HCT116 (cell line): ENCODE measurements around the gene ATP6V0D1. TPM values are rescaled to one million over a fixed set of nuclear protein-coding genes. Genes with fewer than 3 reads are reported as not detected.

ENCODE experiments used
- ATAC-seq: fragments of 200-7000 bp; cut with Tn5 transposase; 2 replicates; pipeline ENCODE4 v1.9.1; 2020; ENCODE audit warnings: mild to moderate bottlenecking, moderate library complexity
- BruUV-seq: library from RNA; stranded (reverse); fragments of 400-500 nt; replicated peaks from 2 replicates; lab custom pipeline; 2021; lab: Mats Ljungman, UMichigan
- CTCF ChIA-PET: fragments of 300-600 bp; sonication (Branson Sonifier 250); formaldehyde crosslinking; loops from one replicate; lab custom pipeline; 2021; ENCODE audit warnings: antibody characterized with exemption; lab: Charles Lee
- POLR2A ChIA-PET: fragments of 300-600, 350-600 bp; sonication (Branson Sonifier 250); formaldehyde crosslinking; loops from one replicate; lab custom pipeline; 2021; ENCODE audit warnings: antibody characterized with exemption; lab: Charles Lee
- RAD21 ChIA-PET, 2 experiments: fragments of 300-600 bp; sonication (Branson Sonifier 250); formaldehyde crosslinking; loops; one replicate each; lab custom pipeline; 2023; ENCODE audit warnings: low total read pairs in 2 of 2; ENCODE audit not compliant: uncharacterized antibody in 2 of 2, unreplicated experiment in 2 of 2, low non-redundant PET in 1 of 2; lab: Charles Lee
- DNase-seq: peaks from one replicate; pipeline ENCODE4 v3.0.0-alpha.2; 2010; ENCODE audit warnings: low read depth, low spot score
- H2AFZ ChIP-seq: fragments of 200-600 bp; shearing (Covaris generic), sonication (generic); 2 replicates; pipeline ENCODE4 v1.6.1; 2017; ENCODE audit warnings: low read depth, mixed run types, mixed read lengths, antibody characterized with exemption, low read length; ENCODE audit not compliant: poor library complexity, severe bottlenecking
- H3K27ac ChIP-seq: 2 replicates; pipeline ENCODE4 v1.5.1; 2012; ENCODE audit warnings: low read depth, low read length
- H3K27me3 ChIP-seq: fragments of 200-600 bp; sonication (generic); 2 replicates; pipeline ENCODE4 v1.6.1; 2016; ENCODE audit warnings: mixed run types, low read length, mixed read lengths; ENCODE audit not compliant: insufficient read depth
- H3K36me3 ChIP-seq, 2 experiments: fragments of 200-500 bp in 1 of 2; fragments of 200-600 bp in 1 of 2; sonication (Bioruptor generic) in 1 of 2; sonication (generic) in 1 of 2; 2 replicates each; pipeline versions ENCODE4 v1.5.1 to v1.6.1; 2014 to 2016; ENCODE audit warnings: low read length in 2 of 2, inconsistent platforms in 1 of 2, mixed read lengths in 1 of 2, mixed run types in 1 of 2; ENCODE audit not compliant: insufficient read depth in 2 of 2, control insufficient read depth in 1 of 2
- H3K4me1 ChIP-seq, 2 experiments: fragments of 200-600 bp in 1 of 2; sonication (generic) in 1 of 2; 2 replicates each; pipeline versions ENCODE4 v1.5.1 to v1.6.1; 2012 to 2017; ENCODE audit warnings: low read length in 2 of 2, inconsistent platforms in 1 of 2, mild to moderate bottlenecking in 1 of 2, mixed read lengths in 1 of 2, mixed run types in 1 of 2, moderate library complexity in 1 of 2; ENCODE audit not compliant: insufficient read depth in 2 of 2, control insufficient read depth in 1 of 2
- H3K4me2 ChIP-seq: fragments of 200-600 bp; sonication (generic); 2 replicates; pipeline ENCODE4 v1.6.1; 2017; ENCODE audit warnings: mixed run types, low read length, mixed read lengths
- H3K4me3 ChIP-seq, 2 experiments: fragments of 200-600 bp in 1 of 2; sonication (generic) in 1 of 2; replicated peaks in 1 of 2; 2 replicates each; pipeline ENCODE4 v1.5.1; 2011 to 2016; ENCODE audit warnings: low read length in 2 of 2, control low read depth in 1 of 2, low read depth in 1 of 2, mild to moderate bottlenecking in 1 of 2, mixed read lengths in 1 of 2, mixed run types in 1 of 2
- H3K79me2 ChIP-seq: fragments of 200-600 bp; sonication (generic); 2 replicates; pipeline ENCODE4 v1.6.1; 2017; ENCODE audit warnings: mild to moderate bottlenecking, mixed run types, low read length, moderate library complexity, mixed read lengths; ENCODE audit not compliant: insufficient read depth
- H3K9ac ChIP-seq: fragments of 200-600 bp; sonication (generic); 2 replicates; pipeline ENCODE4 v1.6.1; 2016; ENCODE audit warnings: low read length, mixed read lengths
- H3K9me2 ChIP-seq: fragments of 200-600 bp; sonication (generic), shearing (Covaris generic); 2 replicates; pipeline ENCODE4 v1.6.1; 2017; ENCODE audit warnings: mixed run types, mild to moderate bottlenecking, moderate library complexity; ENCODE audit not compliant: insufficient read depth
- H3K9me3 ChIP-seq, 2 experiments: fragments of 200-500 bp in 1 of 2; fragments of 200-600 bp in 1 of 2; sonication (Bioruptor generic) in 1 of 2; sonication (generic) in 1 of 2; 2 replicates each; pipeline ENCODE4 v1.6.1; 2014 to 2017; ENCODE audit warnings: low read length in 2 of 2, mixed read lengths in 2 of 2, inconsistent platforms in 1 of 2, low read depth in 1 of 2, mild to moderate bottlenecking in 1 of 2, mixed run types in 1 of 2, moderate library complexity in 1 of 2; ENCODE audit not compliant: control insufficient read depth in 1 of 2, insufficient read depth in 1 of 2
- H4K20me1 ChIP-seq: fragments of 200-600 bp; sonication (generic), shearing (Covaris generic); 2 replicates; pipeline ENCODE4 v1.6.1; 2017; ENCODE audit warnings: mixed run types, mild to moderate bottlenecking, moderate library complexity; ENCODE audit not compliant: insufficient read depth
- CBX3 ChIP-seq: IDR thresholded peaks from 2 replicates; pipeline ENCODE4 v1.6.1; 2012; ENCODE audit warnings: low read depth
- ELF1 ChIP-seq: IDR thresholded peaks from 2 replicates; pipeline ENCODE4 v1.6.1; 2012; ENCODE audit warnings: low read depth, borderline replicate concordance
- POLR2AphosphoS5 ChIP-seq: IDR thresholded peaks from 2 replicates; pipeline ENCODE4 v1.6.1; 2011; ENCODE audit warnings: mild to moderate bottlenecking, low read depth, low read length, moderate library complexity
- SIN3A ChIP-seq: IDR thresholded peaks from 2 replicates; pipeline ENCODE4 v1.6.1; 2012; ENCODE audit warnings: low read depth
- SP1 ChIP-seq: IDR thresholded peaks from 2 replicates; pipeline ENCODE4 v1.6.1; 2012; ENCODE audit warnings: low read depth
- YY1 ChIP-seq: IDR thresholded peaks from 2 replicates; pipeline ENCODE4 v1.6.1; 2011; ENCODE audit warnings: low read length, low read depth, moderate library complexity, mild to moderate bottlenecking; ENCODE audit not compliant: insufficient replicate concordance; ENCODE audit errors: extremely low read depth
- intact Hi-C: fragments of 100-400 bp; cut with micrococcal nuclease; formaldehyde crosslinking; loops from 2 replicates; pipeline ENCODE4 v1.10.0; 2022
- total RNA-seq: library from RNA; stranded (reverse); gene quantifications from one replicate; pipeline ENCODE4 v1.2.1, GENCODE V29; 2021; ENCODE audit not compliant: unreplicated experiment
- TF ChIP-seq, protein P1 (sequence below): IDR thresholded peaks from 2 replicates; pipeline ENCODE4 v1.6.1; 2011; ENCODE audit warnings: mild to moderate bottlenecking, low read length, moderate library complexity; ENCODE audit not compliant: insufficient replicate concordance; ENCODE audit errors: extremely low read depth

ATP6V0D1 gene
- total RNA-seq, 1 experiment from 2014 or later: 36.6 TPM

GRCh38 chr16:67480833-67481560, at the start of gene ATP6V0D1 (continued):
- TF ChIP-seq, protein P1, sequence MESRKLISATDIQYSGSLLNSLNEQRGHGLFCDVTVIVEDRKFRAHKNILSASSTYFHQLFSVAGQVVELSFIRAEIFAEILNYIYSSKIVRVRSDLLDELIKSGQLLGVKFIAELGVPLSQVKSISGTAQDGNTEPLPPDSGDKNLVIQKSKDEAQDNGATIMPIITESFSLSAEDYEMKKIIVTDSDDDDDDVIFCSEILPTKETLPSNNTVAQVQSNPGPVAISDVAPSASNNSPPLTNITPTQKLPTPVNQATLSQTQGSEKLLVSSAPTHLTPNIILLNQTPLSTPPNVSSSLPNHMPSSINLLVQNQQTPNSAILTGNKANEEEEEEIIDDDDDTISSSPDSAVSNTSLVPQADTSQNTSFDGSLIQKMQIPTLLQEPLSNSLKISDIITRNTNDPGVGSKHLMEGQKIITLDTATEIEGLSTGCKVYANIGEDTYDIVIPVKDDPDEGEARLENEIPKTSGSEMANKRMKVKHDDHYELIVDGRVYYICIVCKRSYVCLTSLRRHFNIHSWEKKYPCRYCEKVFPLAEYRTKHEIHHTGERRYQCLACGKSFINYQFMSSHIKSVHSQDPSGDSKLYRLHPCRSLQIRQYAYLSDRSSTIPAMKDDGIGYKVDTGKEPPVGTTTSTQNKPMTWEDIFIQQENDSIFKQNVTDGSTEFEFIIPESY: peak; percentile 45
- peak; percentile 99 for TF ChIP-seq ELF1
- TF ChIP-seq CBX3: 0 out of 2 replicates have a peak, but pooled peaks have one; percentile 61
- peak; percentile 68 for TF ChIP-seq YY1

DNA sequence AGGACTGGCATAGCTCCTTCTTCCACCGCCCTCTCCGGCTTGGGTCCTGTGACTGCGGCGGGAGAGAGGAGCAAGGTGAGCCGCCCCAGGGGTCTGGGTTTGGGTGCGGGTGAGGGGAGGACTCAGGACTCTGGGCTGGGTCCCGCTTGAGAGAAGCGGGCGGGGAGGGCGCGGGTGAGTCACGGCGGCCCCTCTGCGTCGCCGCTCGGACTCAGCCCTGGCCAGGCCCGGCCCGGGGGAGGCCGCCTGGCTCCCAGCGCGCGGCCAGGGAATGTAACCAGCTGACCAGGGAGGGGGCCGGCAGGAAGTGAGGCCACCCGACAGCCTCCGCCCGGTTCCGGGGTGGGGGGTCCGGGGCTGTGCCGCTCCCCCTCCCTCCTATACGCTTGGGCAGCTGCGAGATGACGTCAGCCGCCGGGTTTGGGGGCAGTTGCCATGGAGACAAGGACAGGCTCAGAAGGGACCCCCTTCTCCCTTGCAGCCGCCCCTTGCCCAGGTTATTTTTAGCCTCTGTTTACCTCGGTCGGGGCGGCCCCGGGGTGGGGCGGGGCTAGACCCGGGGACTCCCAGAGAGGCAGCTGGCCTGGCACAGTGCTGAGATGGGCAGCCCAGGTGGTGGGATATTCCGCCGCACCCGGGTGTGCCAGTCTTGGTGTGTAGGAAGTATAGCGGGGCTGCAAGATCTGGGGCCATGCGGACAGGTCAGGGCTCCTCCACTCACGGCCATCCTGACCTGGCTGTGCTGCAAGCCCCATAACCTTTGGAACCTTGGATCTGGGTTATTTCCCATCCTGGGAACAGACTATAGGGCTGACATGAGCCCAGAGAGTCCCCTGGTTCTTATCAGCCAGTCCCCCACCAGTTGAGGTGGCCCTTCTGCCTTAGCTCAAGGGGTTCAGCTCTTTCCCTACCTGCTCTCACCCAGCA, 49.3 kb upstream of the ATP6V0D1 start:
- Histone ChIP-seq H3K79me2 (peaks cover 35% of the 10 kb centered on the region), H3K36me3 (no peaks in the 10 kb centered on the region), H3K4me3 (peak overlapping the region; percentile 77 to 91), H3K9me2 (no peaks in the 10 kb centered on the region), H3K27me3 (no peaks in the 10 kb centered on the region), H3K9ac (peak overlapping the region; percentile 88), H3K9me3 (no peaks in the 10 kb centered on the region), H3K27ac (peak overlapping the region; percentile 90), H3K4me1 (peaks cover 17 to 55% of the 10 kb centered on the region in 2 experiments), H2AFZ (no peak overlapping the region), H4K20me1 (no peaks in the 10 kb centered on the region)
- BruUV-seq: TSS peak; percentile 23
- ChIA-PET CTCF (interaction anchor here (5.4 kb wide), 1 partner anchor 9 kb away, joined by 37 read pairs; no protein-coding TSS in a partner anchor), POLR2A (no interaction called here)
- intact Hi-C loops: no loop called here
- DNase-seq (no peak), ATAC-seq (peak; percentile 25)
- TF ChIP-seq POLR2AphosphoS5 (no peak; the same call in 1 of the 2 replicates), SIN3A (no peak), SP1 (no peak)
- TF ChIP-seq, all 23 proteins: peak for 0
- peak overlapping the region; percentile 99 for H3K4me2 ChIP-seq
- RAD21 ChIA-PET: no interaction called here
